ENCODE measurements around the gene ADAP1.

GRCh38 chr7:987909-988308 is 33.4 kb upstream of the ADAP1 start:
- TF ChIP-seq POLR2A (IDR thresholded peaks at IDR 0.05; ENCODE audit: low read depth, low read length) (no peak), POLR2AphosphoS5 (IDR thresholded peaks at IDR 0.05; ENCODE audit: low read depth, low read length) (no peak)
